Esophagus mucosa (tissue), 1 donor: ENCODE data around the gene TPH2. TPM values are rescaled to one million over a fixed set of nuclear protein-coding genes. Genes with fewer than 3 reads are reported as not detected.

Source experiments
- ATAC-seq: fragments of 200-7000 bp; cut with Tn5 transposase; one replicate; pipeline ENCODE4 v1.9.1; 2020
- total RNA-seq: library from RNA; stranded (reverse); gene quantifications from one replicate; pipeline ENCODE4 v1.2.4, GENCODE V29; 2023
- donor health status: DM: yes; HTN: yes; CAD: no.

TPH2 gene
- total RNA-seq, result not detected

DNA sequence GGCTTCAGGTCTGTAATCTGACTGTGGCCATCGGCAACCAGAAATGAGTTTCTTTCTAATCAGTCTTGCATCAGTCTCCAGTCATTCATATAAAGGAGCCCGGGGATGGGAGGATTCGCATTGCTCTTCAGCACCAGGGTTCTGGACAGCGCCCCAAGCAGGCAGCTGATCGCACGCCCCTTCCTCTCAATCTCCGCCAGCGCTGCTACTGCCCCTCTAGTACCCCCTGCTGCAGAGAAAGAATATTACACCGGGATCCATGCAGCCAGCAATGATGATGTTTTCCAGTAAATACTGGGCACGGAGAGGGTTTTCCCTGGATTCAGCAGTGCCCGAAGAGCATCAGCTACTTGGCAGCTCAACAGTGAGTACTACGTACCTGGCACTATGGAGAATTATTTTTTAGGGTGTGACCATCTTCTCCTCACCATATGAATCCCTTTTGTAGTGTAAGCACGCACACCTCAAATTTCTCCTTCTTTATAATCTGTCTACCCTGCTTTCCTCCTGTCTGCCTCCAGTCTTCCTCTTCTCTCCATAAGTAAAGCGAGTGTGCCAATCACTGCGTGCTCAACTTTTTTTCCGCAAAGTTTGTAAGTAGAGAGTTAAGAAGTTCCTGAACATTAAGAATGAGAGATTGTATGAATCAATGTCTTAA lies at the start of gene TPH2:
TPH2 (plus strand) TSS at position 118 of the 658 bp plus-strand sequence; CDS start at position 260, 142 bp downstream.
- peak; percentile 60 for ATAC-seq

DNA sequence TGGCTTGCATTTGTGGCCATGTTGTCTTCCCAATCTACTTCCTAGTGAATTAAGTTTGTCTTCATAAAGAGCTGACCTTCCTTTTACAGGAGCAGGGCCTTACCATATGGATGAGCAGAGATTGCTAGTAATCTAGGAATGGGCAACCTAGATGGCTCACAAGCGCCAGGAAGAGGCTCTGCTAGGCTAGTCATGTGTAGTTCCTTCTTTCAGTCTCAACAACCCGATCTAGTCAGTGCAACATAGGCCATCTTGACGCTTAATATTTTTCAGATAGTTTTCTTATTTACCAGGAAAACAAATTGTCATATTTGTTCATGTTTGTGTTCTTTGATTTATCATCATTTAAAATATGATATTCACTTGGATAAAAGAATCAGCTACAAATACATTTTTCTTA lies 48.2 kb upstream of the TPH2 start:
- ATAC-seq, result no peak

DNA sequence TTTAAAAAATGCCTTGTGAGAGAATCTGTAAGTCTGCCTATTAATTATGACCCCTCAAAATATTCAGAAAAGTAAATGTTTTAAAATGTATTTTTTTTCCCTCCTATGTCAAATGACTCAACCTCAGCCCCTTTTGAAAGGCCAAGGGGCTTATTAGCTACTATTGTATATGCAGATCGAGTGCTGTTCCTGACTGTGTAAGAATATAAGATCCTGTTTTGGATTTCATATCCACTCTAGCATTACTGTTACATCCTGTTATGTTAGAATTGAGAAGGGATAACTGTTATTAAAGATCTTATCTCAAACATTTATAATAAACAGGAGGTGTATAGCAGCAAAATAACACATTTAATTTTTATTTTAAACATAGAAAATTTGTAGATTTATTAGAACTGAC lies 46.6 kb upstream of the TPH2 start:
- ATAC-seq, result no peak

DNA sequence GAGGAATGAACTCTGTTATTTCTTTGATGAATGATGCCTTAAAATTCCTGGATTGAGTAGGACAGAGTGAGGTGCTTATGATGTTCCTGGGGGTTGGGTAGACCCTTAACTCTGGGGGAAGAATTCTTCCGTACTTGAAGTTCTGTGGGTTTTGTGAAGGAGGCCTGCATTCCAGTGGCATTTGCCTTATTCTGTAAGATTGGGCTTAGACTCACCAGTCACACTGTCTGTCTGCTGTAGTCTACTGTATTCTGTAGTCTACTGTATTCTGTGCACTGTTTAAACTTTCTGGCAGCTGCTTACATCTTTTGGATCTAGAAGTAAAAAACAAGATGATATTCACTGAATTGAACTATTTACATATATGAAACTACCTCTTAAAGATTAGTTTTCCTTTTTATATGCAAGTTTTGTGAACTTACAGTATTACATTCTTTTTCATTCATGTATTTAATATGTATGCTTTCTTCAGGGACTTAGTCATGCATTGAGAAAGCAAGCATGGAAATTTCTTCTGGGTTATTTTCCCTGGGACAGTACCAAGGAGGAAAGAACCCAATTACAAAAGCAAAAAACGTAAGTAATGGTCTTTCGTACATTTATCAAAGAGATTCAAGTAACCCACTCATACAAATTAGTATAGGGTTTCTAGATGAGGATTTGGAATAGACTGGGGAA lies 42.3 kb upstream of the TPH2 start:
- no peak for ATAC-seq

DNA sequence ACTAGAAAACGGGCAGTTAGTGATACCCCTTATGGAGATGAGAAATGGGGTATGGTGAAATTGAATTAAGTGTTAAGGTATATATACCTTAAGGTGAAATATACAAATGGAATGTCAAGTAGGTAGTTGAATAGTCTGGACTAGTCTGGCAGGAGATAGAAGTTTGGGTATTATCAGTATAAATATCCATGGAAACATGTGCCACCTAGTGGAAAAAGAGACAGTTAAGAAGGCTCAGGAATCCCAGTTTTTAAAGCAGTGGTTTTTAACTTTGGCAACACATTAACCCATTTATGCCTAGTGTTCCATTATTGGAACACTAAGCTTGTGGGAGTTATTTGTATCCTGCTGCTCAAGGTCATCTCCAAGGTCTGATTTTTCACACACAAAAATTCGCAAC lies 38.6 kb upstream of the TPH2 start:
- ATAC-seq, result no peak

DNA sequence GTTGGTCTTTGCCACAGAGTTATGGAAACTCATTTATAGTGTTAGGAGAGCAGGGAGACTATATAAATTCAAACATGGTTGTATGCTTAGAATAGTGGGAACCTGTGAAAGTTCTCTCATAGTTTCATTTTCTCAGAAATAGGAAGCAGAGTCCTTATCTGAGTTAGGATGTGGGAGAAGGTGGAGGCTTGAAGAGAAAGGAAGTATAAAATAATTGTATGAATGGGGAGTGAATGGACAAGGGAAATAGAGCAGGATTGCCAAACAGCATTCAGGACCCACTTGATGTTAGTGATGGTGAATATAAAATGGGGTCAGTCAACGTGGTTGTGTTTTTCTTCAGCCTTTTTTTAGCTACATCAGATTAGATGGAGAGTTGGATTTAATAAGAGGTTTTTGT lies 34.0 kb upstream of the TPH2 start:
- no peak for ATAC-seq

DNA sequence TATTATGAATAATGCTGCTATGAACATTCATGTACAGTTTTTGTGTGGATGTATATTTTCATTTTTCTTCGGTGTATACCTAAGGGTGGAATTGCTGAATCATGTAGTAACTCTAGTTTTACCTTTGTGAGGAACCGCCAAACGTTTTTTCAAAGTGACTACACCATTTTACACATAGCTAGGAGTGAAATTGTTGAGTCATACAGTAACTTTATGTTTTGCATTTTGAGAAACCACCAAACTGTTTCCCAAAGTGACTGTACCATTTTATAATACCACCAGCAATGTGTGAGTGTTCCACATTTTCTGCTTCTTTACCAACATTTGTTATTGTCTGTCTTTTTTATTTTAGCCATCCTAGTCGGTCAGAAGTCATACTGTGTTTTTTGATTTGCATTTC lies 3.1 kb upstream of the TPH2 start:
- no peak for ATAC-seq

DNA sequence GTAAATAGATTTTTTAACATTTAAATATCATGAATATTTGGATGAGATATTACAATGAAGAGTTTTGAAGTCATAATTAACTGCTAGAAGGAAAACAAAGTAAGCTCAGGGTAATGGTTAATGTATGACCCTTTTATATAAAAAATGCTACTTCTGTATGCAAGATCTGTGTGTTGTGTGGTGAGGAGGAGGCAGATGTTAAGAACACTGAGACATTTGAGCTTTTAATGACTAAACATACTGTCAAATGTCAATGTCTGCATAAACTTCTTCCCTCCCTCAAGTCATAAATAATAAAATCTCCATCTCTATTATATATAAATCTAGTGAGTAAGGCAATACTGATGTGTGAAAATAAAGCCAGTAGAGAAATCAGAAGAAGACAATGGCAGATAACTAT lies 1.4 kb downstream of the TPH2 start:
- ATAC-seq, result no peak

DNA sequence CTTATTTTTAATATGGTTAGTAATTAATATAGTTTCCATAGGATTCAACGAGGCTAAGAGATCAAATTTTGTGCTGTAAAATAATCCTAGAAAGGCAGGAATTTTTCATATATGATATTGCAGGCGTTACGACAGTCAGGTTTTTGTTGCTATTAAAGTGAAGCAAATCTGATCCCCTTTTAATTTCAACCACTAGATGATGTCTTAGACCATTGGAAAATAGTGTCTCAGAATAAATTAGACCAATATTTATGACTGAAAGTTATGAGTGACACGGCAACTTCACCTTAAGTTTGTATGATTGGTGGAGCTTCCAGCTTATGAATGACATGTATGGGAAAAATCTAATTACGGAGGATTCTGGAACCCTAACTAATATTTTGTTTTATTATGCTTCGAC lies 2.5 kb downstream of the TPH2 start:
- ATAC-seq, result no peak

DNA sequence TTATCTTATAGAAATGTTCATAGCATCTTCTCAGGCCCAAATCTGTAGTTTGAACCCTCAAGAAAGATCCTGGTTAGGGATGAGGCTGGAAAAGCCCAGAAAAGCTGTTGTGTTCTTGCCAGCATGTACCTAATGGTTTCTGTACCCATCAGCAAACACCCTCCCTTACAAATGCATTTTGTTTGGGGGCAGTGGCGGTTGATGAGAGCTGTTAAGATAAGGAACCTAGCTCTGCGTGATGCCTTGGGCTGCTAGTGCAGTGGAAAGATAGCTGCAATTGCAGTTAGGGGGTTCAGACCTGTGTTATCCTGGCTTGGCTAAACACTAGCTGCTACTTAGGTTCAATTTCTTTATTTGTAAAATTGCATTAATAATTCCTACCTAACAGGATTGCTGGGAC lies 3.6 kb downstream of the TPH2 start:
- ATAC-seq, result no peak

DNA sequence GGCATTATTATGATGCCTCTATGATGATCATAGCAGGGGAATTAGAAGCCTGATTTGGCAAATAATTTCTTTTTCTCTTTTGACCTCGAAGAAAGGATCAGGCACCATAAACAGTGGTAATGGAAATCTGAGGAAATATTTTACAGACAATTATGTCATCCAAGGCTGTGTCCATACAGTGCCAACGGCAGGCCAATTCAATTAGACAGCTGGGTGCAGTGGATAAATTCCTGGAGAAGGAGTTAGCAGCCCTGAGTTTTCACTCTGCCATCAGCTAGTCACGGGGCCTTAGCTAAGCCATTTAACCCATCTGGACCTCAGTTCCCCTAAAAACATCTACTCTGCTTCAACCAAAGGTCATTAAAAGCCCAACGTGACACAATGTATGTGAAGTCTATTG lies 4.1 kb downstream of the TPH2 start:
- no peak for ATAC-seq

DNA sequence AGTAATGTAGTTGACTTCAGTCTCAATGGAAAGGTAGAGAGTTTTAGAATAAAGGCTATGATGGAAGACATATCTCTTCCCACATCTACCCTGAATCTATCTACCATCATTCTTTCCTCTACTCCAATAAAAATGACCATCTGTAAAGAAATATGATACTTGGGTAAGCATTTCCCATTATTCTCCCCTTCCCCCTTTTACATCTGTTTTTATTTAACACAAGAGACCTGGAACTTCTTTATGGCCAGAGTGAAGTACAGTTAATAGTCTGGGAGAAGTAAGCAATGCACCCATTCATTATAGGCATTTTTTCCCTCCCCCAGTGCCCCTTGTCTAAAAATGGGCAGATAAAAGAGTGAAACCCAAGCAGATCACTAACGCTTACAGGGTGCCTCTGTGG lies 6.5 kb downstream of the TPH2 start:
- ATAC-seq, result no peak

DNA sequence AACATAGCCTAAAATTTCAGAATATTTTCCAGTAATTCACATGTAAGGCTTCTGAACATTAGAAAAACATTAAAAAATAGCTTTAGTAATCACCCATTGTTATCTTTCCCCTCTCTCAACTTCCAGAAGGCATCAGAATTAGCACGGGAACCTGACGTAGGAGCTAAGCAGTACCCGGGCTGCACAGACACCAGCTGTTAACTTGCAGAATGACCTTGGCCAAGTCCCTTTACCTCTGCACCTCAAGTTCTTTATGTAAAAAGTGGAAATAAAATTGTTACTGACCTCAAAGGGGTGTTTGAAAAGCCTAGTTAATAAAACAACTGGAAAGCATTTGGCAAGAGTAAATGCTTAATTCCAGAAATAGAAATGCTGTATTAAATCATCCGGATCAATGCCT lies 7.2 kb downstream of the TPH2 start:
- no peak for ATAC-seq

DNA sequence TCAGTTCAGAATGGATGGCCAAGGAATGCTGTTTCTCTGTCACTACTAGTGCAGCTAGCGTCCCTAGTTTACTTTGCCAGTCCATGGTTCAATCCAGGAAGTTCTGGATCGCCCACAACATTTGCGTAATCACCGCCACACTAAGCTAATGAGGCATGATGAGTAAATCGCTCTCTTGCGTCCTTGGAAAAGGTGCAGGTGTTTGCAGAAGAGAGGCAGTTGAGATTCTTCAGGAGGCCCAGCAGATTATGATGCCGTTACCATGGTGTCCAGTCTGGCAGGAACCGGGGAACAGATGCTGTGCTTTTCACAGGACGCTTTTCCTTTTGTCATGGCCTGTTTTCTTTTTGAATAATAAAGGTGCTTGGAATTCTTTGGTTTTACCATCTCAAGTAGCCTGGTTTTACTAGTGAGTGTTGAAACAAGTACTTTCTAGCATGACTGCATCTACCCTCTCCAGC lies 9.0 kb downstream of the TPH2 start:
- peak; percentile 41 for ATAC-seq

DNA sequence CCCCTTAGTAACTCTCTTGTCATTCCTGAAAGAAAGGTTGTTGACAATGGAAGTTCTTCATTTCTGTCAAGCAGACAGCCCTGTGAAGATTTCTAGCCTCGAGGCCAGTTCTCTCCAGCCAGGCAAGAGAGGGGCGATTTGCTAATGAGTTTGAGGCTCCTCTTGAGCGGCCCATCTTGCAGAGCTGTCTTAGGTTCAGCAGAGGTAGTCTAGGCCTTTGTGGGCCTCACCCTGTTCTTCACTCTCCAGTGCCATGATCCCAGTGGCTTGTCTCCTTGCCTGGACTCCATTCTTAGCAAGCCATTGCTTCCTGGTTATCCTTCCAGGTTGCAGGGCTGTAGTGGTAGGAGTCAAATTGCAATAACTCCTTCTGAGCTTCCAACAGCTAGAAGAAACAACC lies 9.7 kb downstream of the TPH2 start:
- no peak for ATAC-seq

DNA sequence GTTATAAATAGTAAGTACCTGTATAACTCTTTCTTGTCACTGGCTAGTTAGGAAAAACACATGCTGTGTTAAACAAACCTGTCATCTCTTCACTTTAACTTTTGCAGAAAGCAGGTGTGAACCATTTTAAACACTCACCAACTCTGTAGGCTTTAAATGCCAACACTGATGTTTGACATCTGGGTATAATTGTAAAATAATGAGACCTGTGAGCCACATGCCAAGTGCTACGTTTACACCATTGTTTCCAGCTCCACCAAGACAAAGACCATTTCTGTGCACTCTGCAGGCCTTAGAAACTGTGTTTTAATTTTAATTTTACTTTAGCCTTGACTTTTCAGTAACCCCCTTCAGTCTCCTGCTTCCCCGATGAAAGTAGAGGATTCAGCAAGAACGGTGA lies 11.0 kb downstream of the TPH2 start:
- ATAC-seq, result no peak

DNA sequence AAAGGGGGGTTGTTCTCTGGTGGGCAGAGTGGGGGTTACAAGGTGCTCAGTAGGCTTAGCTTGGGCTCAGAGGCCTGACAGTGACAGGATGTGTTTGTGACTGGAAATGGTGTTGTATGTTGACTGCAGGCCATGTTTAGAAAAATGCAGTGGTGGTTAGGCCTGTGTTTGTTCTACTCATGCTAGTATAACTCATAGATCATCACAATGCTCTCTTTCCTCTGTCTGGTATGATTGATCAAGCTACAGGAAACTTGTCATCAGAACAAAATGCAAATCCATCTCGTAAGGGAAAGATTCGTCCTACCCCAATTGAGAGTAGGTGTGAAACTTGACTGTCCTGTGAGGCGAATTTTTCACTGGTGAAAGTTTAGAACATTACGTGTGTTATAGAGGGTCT lies 11.8 kb downstream of the TPH2 start:
- ATAC-seq, result no peak

DNA sequence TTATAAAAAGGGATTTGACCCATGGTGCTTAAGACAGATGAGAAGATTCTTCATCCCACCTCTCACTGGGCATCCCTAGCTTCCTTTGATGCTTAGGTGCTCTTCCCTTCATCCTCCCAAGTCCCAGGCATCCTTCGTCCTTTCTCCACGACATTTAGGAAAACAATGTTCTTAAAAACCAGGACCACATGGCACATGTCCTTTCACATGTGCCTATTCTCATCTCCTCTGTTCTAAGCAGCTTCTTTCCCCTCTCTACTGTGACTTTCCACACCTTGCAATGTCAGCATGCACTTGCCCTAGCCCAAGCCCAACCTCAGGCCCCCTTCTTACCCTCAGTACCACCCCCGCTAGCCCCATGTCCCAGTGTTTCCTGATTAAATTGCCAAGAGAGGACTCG lies 12.2 kb downstream of the TPH2 start:
- ATAC-seq, result no peak

DNA sequence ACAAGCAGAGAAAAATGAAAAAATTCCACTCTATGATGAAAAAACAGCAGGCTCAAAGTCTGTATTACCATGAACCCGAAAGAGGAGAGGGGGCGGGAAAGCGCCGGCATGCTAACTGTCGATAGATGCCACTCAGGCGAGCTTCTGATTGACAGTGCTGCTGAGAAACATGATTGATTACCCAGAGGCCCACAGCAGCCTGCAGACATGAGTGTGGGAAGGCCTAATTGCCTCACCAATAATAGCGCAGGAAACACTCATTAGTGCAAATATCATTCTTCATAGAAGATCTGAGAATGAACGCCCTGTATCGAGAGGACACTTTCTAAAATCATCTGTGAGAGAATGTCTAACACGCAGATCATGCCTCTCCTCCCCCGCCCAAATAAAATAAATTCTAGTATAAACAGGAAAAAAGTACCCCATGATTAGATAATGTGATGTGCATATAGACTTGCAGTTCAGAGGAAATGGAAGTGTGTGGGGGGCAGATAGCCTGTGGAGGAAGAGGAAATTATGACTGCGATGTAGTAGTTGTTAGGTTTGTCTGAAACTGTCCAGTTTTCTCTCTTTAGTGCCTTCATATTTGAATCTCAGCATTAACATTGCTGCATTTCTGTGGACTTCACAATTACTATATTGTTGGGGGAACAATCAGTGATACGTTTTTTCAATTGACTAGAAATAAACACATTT lies 15.6 kb downstream of the TPH2 start:
- no peak for ATAC-seq

DNA sequence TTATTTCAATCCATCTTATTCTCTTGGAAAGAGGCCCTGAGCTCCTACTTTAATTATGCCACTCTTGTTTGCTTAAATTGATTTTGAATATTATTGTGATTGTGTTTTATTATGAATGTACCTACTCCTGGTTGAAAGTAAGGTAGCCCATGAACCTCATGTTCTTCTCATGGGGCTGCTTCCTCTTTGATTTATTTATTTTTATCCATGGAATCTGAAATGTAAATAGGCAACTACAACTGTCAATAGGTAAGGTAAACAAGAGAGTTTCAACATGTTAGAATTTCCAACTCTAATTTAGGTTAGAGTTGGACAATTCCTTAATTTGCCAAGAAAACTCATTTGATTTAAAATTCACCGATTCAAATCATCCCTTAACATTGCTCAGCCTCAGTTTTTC lies 16.2 kb downstream of the TPH2 start:
- ATAC-seq, result no peak

DNA sequence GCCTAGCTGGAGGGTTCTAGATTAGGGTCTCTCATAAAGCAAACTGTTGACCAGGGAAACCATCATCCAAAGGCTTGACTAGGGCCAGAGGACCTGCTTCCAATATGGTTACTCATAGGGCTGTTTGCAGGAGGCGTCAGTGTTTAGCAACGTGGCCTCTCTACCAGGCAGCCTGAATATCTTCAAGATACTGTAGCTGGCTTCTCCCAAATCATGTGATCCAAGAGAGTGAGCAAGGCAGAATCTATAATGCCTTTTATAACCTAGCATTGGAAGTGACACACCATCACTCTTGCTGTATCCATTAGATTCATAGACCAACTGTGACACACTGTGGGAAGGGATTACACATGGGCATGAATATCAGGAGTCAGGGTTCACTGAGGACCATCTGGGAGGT lies 17.3 kb downstream of the TPH2 start:
- ATAC-seq, result no peak

DNA sequence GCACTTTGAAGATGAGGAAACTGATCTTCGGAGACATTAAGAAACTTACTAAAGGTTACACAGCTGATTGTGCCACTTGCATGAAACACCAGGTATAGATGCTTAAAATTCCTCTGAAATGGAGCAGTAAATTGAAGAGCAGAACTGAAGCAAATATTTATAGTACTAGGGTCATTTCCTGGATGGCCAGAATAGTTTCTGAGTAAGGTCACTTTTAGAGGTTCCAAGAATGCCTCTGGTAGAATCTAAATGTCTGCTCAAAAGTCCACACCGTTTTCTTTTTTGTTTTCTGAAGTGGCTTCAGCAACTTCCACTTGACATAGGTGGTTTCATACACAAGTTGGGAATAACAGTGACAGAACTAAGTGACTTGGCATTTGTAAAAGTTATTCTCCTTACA lies 19.4 kb downstream of the TPH2 start:
- no peak for ATAC-seq

DNA sequence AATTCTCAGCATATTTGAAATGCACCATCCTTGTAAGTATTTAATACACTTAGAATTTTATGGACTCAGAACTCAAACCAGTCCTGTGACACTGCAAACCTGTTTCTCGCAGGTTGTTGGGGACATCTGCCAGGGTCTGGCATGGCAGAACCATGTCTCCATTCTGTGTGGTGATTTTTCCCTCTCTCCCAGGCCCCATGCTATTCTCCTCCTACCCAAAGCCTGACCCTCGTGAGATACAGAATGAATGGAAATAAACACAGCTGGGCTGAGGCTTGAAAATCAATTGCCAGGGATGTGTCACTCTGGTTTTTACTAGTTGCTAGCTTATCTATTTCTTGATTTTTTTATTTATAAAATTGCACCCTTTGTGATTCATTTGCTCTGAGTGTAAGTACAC lies 19.8 kb downstream of the TPH2 start:
- ATAC-seq, result no peak

DNA sequence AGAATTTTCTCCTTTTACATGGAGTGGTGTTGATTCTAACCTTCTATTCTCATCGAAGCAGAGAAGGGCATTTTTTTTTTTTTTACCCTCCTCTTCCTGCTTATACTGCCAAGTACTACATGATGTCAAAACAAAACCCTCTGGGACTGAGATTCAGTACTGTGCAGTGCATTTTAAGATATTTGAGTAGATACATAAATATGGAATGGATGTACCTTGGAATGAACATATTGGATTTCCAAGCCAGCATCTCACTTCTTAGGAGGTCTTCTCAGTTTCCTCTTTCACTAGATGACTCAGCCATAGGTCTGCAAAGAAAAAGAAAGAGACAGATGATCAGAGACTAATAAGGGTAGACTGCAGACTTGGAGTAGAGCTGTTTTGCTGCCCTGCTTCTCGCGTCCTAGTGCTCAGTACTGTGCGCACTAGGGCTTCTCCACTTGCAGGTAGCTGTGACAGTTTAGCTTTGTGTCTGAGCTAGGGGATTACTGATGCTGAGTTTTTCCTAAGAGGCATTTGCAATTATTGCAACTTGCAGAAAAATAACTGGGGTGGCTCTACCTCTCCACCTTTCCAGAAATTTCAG lies 20.4 kb downstream of the TPH2 start:
- ATAC-seq, result no peak
